Hepatocyte (in vitro differentiated cells): ENCODE results near the gene CTR9. TPM values are rescaled to one million over a fixed set of nuclear protein-coding genes. Genes with fewer than 3 reads are reported as not detected.

Experiments used
- DNase-seq: peaks from one replicate; pipeline ENCODE4 v3.0.0-alpha.2; 2016; ENCODE audit warnings: low spot score
- H2AFZ ChIP-seq: fragments of 200-600 bp; sonication (generic); 2 replicates; pipeline ENCODE4 v1.6.0; 2016; ENCODE audit warnings: antibody characterized with exemption, mild to moderate bottlenecking
- H3K27ac ChIP-seq: fragments of 200-600 bp; sonication (generic); 2 replicates; pipeline ENCODE4 v1.5.1; 2016; ENCODE audit warnings: mild to moderate bottlenecking
- H3K27me3 ChIP-seq: fragments of 200-600 bp; sonication (generic); 2 replicates; pipeline ENCODE4 v1.6.1; 2016
- H3K36me3 ChIP-seq: fragments of 200-600 bp; sonication (generic); replicated peaks from 2 replicates; pipeline ENCODE4 v1.5.1; 2016; ENCODE audit warnings: low read depth; ENCODE audit not compliant: insufficient read depth
- H3K4me1 ChIP-seq: fragments of 200-600 bp; sonication (generic); 2 replicates; pipeline ENCODE4 v1.5.1; 2016; ENCODE audit warnings: mild to moderate bottlenecking, moderate library complexity; ENCODE audit not compliant: insufficient read depth
- H3K4me2 ChIP-seq: fragments of 200-600 bp; sonication (generic); 2 replicates; pipeline ENCODE4 v1.6.0; 2016
- H3K4me3 ChIP-seq: fragments of 200-600 bp; sonication (generic); 2 replicates; pipeline ENCODE4 v1.5.1; 2016; ENCODE audit warnings: mild to moderate bottlenecking
- H3K79me2 ChIP-seq: fragments of 200-600 bp; sonication (generic); 2 replicates; pipeline ENCODE4 v1.6.0; 2017; ENCODE audit warnings: mild to moderate bottlenecking
- H3K9me2 ChIP-seq: fragments of 200-600 bp; sonication (generic); replicated peaks from 2 replicates; pipeline ENCODE4 v1.6.0; 2017; ENCODE audit warnings: mild to moderate bottlenecking; ENCODE audit not compliant: insufficient read depth
- H3K9me3 ChIP-seq: fragments of 200-600 bp; sonication (generic); 2 replicates; pipeline ENCODE4 v1.5.1; 2016; ENCODE audit warnings: low read depth, mild to moderate bottlenecking
- H4K20me1 ChIP-seq: fragments of 200-600 bp; sonication (generic); 2 replicates; pipeline ENCODE4 v1.6.0; 2016; ENCODE audit warnings: mild to moderate bottlenecking; ENCODE audit not compliant: insufficient read depth, poor library complexity, severe bottlenecking
- CTCF ChIP-seq: fragments of 200-600 bp; sonication (generic); IDR thresholded peaks from 2 replicates; pipeline ENCODE4 v1.5.1; 2016; ENCODE audit warnings: antibody characterized with exemption, mild to moderate bottlenecking; ENCODE audit not compliant: poor library complexity
- EZH2 ChIP-seq: fragments of 200-600 bp; sonication (generic); IDR thresholded peaks from 2 replicates; pipeline ENCODE4 v1.6.1; 2016; ENCODE audit warnings: antibody characterized with exemption, mild to moderate bottlenecking, borderline replicate concordance
- EZH2phosphoT487 ChIP-seq: fragments of 200-600 bp; sonication (generic); IDR thresholded peaks from one replicate; pipeline ENCODE4 v1.6.1; 2018; ENCODE audit warnings: antibody characterized with exemption, mild to moderate bottlenecking, low read depth, moderate library complexity; ENCODE audit not compliant: unreplicated experiment, severe bottlenecking
- WGBS: methylation state at CpG from one replicate; pipeline ENCODE4 v1.1.6; 2016; ENCODE audit warnings: low lambda C conversion rate; ENCODE audit errors: missing lambda C conversion rate; 5-methylcytosine and 5-hydroxymethylcytosine counted together
- polyA plus RNA-seq: library from polyadenylated mRNA; unstranded; fragments of >200 nt; fragmentation: Nextera tagmentation; extraction: Ambion mirVana; gene quantifications from 2 replicates; pipeline ENCODE4 v1.2.1, GENCODE V29; 2016
- total RNA-seq: library from RNA; depleted of rRNA; stranded (reverse); fragments of >200 nt; gene quantifications from 2 replicates; pipeline ENCODE4 v1.2.3, GENCODE V29; 2014

CTR9 gene
- total and polyA plus RNA-seq, 2 experiments from 2014 or later = 24.4 to 28.0 TPM

GRCh38 chr11:10761085-10761698, 10.1 kb downstream of the CTR9 start:
- Histone ChIP-seq H3K9me2 (no peaks in the 10 kb centered on the region), H4K20me1 (no peaks in the 10 kb centered on the region), H3K4me1 (no peaks in the 10 kb centered on the region), H3K79me2 (no peaks in the 10 kb centered on the region), H2AFZ (no peak overlapping the region), H3K27me3 (no peaks in the 10 kb centered on the region), H3K9me3 (no peaks in the 10 kb centered on the region), H3K4me2 (no peak overlapping the region), H3K36me3 (no peaks in the 10 kb centered on the region), H3K4me3 (no peak overlapping the region), H3K27ac (no peak overlapping the region)
- WGBS = 77% methylated on average over 6 of the region's 6 CpGs
- TF ChIP-seq CTCF (no peak), EZH2 (no peak)
- no peak for DNase-seq

GRCh38 chr11:10762185-10762584, 11.1 kb downstream of the CTR9 start:
- no peaks in the 10 kb centered on the region for H3K36me3 ChIP-seq
- no peak overlapping the region for H2AFZ ChIP-seq
- H3K4me1 ChIP-seq = no peaks in the 10 kb centered on the region
- no peaks in the 10 kb centered on the region for H3K9me2 ChIP-seq
- H3K4me2 ChIP-seq = no peak overlapping the region
- no peak overlapping the region for H3K27ac ChIP-seq
- no peaks in the 10 kb centered on the region for H3K27me3 ChIP-seq
- no peaks in the 10 kb centered on the region for H4K20me1 ChIP-seq
- no peaks in the 10 kb centered on the region for H3K79me2 ChIP-seq
- TF ChIP-seq EZH2phosphoT487 = no peak
- TF ChIP-seq EZH2 = no peak
- TF ChIP-seq CTCF = no peak
- H3K9me3 ChIP-seq = no peaks in the 10 kb centered on the region
- DNase-seq = no peak
- no peak overlapping the region for H3K4me3 ChIP-seq

GRCh38 chr11:10762913-10763421, 11.9 kb downstream of the CTR9 start:
- WGBS = 97% methylated on average over 4 of the region's 4 CpGs
- no peak overlapping the region for H3K27ac ChIP-seq
- DNase-seq = no peak
- H3K79me2 ChIP-seq = no peaks in the 10 kb centered on the region
- H3K4me2 ChIP-seq = no peak overlapping the region
- no peaks in the 10 kb centered on the region for H4K20me1 ChIP-seq
- no peak for TF ChIP-seq CTCF
- no peak for TF ChIP-seq EZH2
- TF ChIP-seq EZH2phosphoT487 = no peak
- no peak overlapping the region for H2AFZ ChIP-seq
- no peaks in the 10 kb centered on the region for H3K9me2 ChIP-seq
- H3K27me3 ChIP-seq = no peaks in the 10 kb centered on the region
- H3K4me3 ChIP-seq = no peak overlapping the region
- no peaks in the 10 kb centered on the region for H3K4me1 ChIP-seq
- H3K36me3 ChIP-seq = no peaks in the 10 kb centered on the region
- no peaks in the 10 kb centered on the region for H3K9me3 ChIP-seq

DNA sequence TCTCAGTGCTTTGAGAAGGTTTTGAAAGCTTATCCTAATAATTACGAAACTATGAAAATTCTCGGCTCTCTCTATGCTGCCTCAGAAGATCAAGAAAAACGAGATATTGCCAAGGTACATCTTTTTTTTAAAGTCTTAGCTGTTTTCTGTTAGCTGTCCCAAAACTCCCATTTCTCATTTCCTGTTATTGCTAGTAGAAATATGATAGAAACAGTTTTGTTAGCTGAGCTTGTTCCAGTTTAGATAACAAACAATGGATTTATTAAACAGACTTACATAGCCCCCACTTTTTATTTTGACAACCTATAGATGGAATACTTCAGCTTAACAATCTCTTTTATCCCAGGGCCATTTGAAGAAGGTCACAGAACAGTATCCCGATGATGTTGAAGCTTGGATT, 12.7 kb downstream of the CTR9 start:
- H4K20me1 ChIP-seq = no peaks in the 10 kb centered on the region
- H2AFZ ChIP-seq = no peak overlapping the region
- H3K4me2 ChIP-seq = no peak overlapping the region
- TF ChIP-seq EZH2 = no peak
- no peak for TF ChIP-seq EZH2phosphoT487
- no peak for TF ChIP-seq CTCF
- no peak for DNase-seq
- no peaks in the 10 kb centered on the region for H3K9me2 ChIP-seq
- no peaks in the 10 kb centered on the region for H3K79me2 ChIP-seq
- H3K36me3 ChIP-seq = no peaks in the 10 kb centered on the region
- WGBS = 98% methylated on average over 4 of the region's 4 CpGs
- no peak overlapping the region for H3K27ac ChIP-seq
- H3K4me1 ChIP-seq = no peaks in the 10 kb centered on the region
- H3K4me3 ChIP-seq = no peak overlapping the region
- H3K27me3 ChIP-seq = no peaks in the 10 kb centered on the region
- H3K9me3 ChIP-seq = no peaks in the 10 kb centered on the region
